Astrocyte (in vitro differentiated cells and primary cell): Measurements from ENCODE around the gene ASXL1. TPM values are rescaled to one million over a fixed set of nuclear protein-coding genes. Genes with fewer than 3 reads are reported as not detected.

Experiments used
- DNase-seq: peaks from one replicate; pipeline ENCODE4 v3.0.0-alpha.2; 2010; ENCODE audit warnings: low read depth
- FAIRE-seq: peaks from 2 replicates; lab custom pipeline; 2011; peaks lifted over from hg19 to GRCh38; lab: Jason Lieb, UNC
- H2AFZ ChIP-seq: 2 replicates; pipeline ENCODE4 v1.6.0; 2012; ENCODE audit warnings: low read depth, low read length, inconsistent platforms
- H3K27ac ChIP-seq: 2 replicates; pipeline ENCODE4 v1.5.1; 2011; ENCODE audit warnings: low read depth, low read length, inconsistent platforms
- H3K27me3 ChIP-seq: 2 replicates; pipeline ENCODE4 v1.6.0; 2011; ENCODE audit warnings: low read length, inconsistent platforms; ENCODE audit not compliant: insufficient read depth
- H3K36me3 ChIP-seq: 2 replicates; pipeline ENCODE4 v1.5.1; 2011; ENCODE audit warnings: low read length, inconsistent platforms; ENCODE audit not compliant: insufficient read depth
- H3K4me1 ChIP-seq: 2 replicates; pipeline ENCODE4 v1.5.1; 2011; ENCODE audit warnings: low read length, inconsistent platforms; ENCODE audit not compliant: insufficient read depth
- H3K4me2 ChIP-seq: 2 replicates; pipeline ENCODE4 v1.6.0; 2012; ENCODE audit warnings: low read length, inconsistent platforms
- H3K4me3 ChIP-seq: 2 replicates; pipeline ENCODE4 v1.5.1; 2011; ENCODE audit warnings: low read depth, mild to moderate bottlenecking, low read length, inconsistent platforms; ENCODE audit not compliant: insufficient read depth
- H3K79me2 ChIP-seq: 2 replicates; pipeline ENCODE4 v1.6.0; 2012; ENCODE audit warnings: mild to moderate bottlenecking, low read length, inconsistent platforms; ENCODE audit not compliant: insufficient read depth
- H3K9ac ChIP-seq: 2 replicates; pipeline ENCODE4 v1.6.0; 2012; ENCODE audit warnings: mild to moderate bottlenecking, low read length, inconsistent platforms
- H3K9me3 ChIP-seq: 2 replicates; pipeline ENCODE4 v1.5.1; 2012; ENCODE audit warnings: low read depth, mild to moderate bottlenecking, low read length, inconsistent platforms; ENCODE audit not compliant: insufficient read depth
- H4K20me1 ChIP-seq: 2 replicates; pipeline ENCODE4 v1.6.0; 2012; ENCODE audit warnings: low read length, inconsistent platforms; ENCODE audit not compliant: insufficient read depth
- H3K27ac Mint-ChIP-seq: one replicate; pipeline ENCODE4 v1.8.0; 2021; ENCODE audit warnings: mild to moderate bottlenecking, mixed read lengths; ENCODE audit not compliant: unreplicated experiment
- H3K27me3 Mint-ChIP-seq: one replicate; pipeline ENCODE4 v1.8.0; 2021; ENCODE audit warnings: low read depth, mixed read lengths; ENCODE audit not compliant: unreplicated experiment
- H3K36me3 Mint-ChIP-seq: one replicate; pipeline ENCODE4 v1.8.0; 2021; ENCODE audit warnings: low read depth, mixed read lengths; ENCODE audit not compliant: unreplicated experiment
- H3K4me1 Mint-ChIP-seq: one replicate; pipeline ENCODE4 v1.8.0; 2021; ENCODE audit warnings: low read depth, mixed read lengths; ENCODE audit not compliant: unreplicated experiment
- H3K4me3 Mint-ChIP-seq: one replicate; pipeline ENCODE4 v1.8.0; 2021; ENCODE audit warnings: mild to moderate bottlenecking, moderate library complexity, mixed read lengths; ENCODE audit not compliant: unreplicated experiment
- H3K9me3 Mint-ChIP-seq: one replicate; pipeline ENCODE4 v1.8.0; 2021; ENCODE audit warnings: mild to moderate bottlenecking, mixed read lengths; ENCODE audit not compliant: unreplicated experiment
- EZH2 ChIP-seq: IDR thresholded peaks from 2 replicates; pipeline ENCODE4 v1.6.1; 2012; ENCODE audit warnings: mild to moderate bottlenecking, low read length, inconsistent platforms; ENCODE audit not compliant: insufficient read depth
- total RNA-seq: library from RNA; stranded (reverse); gene quantifications from 2 replicates; pipeline ENCODE4 v1.2.1, GENCODE V29; 2021
- TF ChIP-seq, protein P1 (sequence below): IDR thresholded peaks from 2 replicates; pipeline ENCODE4 v1.5.1; 2011; ENCODE audit warnings: low read depth, mild to moderate bottlenecking, inconsistent platforms, low read length, moderate library complexity; ENCODE audit not compliant: insufficient read depth

Gene ASXL1
- total RNA-seq, 1 donor from 2014 or later: 62.4 TPM

DNA sequence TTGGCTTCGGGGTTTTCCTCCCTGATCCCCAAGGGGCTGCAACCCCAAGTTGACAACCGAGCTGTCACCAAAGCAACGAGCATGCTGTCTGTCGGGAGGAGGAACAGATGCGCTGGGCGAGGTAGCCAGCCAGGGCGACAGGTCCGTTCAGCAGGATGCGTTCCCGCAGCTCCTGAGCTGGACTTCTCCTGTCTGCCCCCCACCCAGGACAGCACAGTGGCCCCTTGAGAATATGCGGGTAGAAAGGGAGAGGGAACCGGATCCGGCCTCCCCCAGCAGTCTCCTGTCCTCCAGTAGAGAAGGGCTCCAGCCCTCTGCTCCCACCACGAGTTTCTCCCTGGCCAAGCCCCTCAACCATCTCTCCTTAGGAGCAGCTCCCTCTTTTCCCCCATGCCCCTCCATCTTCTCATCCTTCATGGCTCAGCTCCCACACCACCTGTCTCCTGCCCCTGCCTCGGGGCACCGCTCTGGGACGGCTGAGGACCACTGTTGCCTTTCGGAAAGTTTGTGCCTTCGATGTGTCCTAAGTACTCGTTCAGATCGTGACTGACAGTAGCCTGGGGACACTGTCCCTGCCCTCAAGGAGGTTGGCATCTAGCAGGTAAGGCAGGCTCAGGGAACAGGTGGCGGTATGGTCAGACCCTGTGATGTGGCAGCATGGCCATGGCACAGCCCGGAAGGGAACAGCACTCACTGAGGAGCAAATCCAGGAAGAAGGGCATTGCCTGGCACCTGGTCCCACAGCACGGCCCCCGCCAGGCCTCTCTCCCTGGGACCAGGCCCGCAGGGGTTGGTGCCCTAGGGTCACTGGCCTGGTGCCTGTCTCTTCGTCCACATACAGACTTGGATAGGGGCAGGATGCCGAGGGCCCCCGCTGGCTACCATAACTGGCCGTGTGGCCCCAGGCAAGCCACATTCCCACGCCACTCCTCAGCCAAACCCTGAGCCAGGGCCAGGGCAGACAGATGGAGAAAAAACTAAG, 96.3 kb downstream of the ASXL1 start:
- TF ChIP-seq, protein P1, sequence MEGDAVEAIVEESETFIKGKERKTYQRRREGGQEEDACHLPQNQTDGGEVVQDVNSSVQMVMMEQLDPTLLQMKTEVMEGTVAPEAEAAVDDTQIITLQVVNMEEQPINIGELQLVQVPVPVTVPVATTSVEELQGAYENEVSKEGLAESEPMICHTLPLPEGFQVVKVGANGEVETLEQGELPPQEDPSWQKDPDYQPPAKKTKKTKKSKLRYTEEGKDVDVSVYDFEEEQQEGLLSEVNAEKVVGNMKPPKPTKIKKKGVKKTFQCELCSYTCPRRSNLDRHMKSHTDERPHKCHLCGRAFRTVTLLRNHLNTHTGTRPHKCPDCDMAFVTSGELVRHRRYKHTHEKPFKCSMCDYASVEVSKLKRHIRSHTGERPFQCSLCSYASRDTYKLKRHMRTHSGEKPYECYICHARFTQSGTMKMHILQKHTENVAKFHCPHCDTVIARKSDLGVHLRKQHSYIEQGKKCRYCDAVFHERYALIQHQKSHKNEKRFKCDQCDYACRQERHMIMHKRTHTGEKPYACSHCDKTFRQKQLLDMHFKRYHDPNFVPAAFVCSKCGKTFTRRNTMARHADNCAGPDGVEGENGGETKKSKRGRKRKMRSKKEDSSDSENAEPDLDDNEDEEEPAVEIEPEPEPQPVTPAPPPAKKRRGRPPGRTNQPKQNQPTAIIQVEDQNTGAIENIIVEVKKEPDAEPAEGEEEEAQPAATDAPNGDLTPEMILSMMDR: no peak
- no peak for TF ChIP-seq EZH2
- no peaks in the 10 kb centered on the region for H3K9me3 Mint-ChIP-seq
- H3K27me3 Mint-ChIP-seq: no peaks in the 10 kb centered on the region
- Histone ChIP-seq H2AFZ (no peak overlapping the region), H3K4me1 (peaks cover 16% of the 10 kb centered on the region), H4K20me1 (peaks cover 84% of the 10 kb centered on the region), H3K79me2 (peaks cover 53% of the 10 kb centered on the region), H3K4me3 (no peak overlapping the region), H3K9ac (no peak overlapping the region), H3K27ac (no peak overlapping the region), H3K4me2 (no peak overlapping the region), H3K9me3 (no peaks in the 10 kb centered on the region), H3K36me3 (peaks cover 14% of the 10 kb centered on the region), H3K27me3 (no peaks in the 10 kb centered on the region)
- DNase-seq (no peak), FAIRE-seq (no peak)
- peaks cover 13% of the 10 kb centered on the region for H3K4me1 Mint-ChIP-seq
- H3K36me3 Mint-ChIP-seq: peaks cover 11% of the 10 kb centered on the region
- H3K27ac Mint-ChIP-seq: no peak overlapping the region
- H3K4me3 Mint-ChIP-seq: no peak overlapping the region

DNA sequence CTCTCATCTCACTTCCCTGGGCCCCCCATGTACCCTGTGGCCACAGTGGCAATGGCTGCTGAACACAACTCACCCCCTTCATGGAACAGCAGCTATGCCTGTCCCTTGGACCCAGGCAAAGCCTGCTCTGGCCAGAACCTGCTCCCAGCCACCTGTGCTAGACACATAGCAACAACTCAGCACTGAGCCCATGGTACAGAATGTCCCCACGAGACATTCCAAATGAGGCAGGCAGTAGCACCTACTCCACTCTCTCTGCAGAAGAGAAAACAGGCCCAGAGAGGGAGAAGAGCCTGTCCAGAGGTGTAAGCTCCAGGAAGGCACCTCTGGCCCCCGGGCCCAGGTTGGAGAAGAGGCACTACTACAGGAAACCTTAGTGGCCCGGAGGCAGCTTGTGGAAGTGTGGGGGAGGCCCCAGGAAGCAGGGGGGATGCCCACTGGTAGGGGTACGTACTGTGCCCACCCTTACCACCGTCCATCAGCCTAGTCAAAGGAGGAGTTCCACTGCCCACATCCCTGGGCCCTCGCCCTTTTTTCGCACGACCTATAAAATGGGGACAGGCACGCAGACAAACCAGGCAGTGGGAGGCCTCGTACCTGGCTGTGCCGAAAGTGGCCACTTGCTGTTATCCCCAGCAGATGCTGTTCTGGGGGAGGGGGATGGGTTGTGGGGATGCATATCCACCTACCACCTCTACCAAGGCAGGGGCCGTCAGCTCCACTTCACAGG, 97.2 kb downstream of the ASXL1 start:
- H3K9me3 ChIP-seq: no peaks in the 10 kb centered on the region
- Mint-ChIP-seq H3K4me1 (peaks cover 10% of the 10 kb centered on the region), H3K27me3 (no peaks in the 10 kb centered on the region), H3K9me3 (no peaks in the 10 kb centered on the region), H3K36me3 (peaks cover 4% of the 10 kb centered on the region), H3K4me3 (peak overlapping the region; percentile 45), H3K27ac (peak overlapping the region; percentile 53)
- H3K4me3 ChIP-seq: no peak overlapping the region
- H4K20me1 ChIP-seq: peaks cover 84% of the 10 kb centered on the region
- H3K4me2 ChIP-seq: no peak overlapping the region
- FAIRE-seq: no peak
- H3K9ac ChIP-seq: no peak overlapping the region
- no peaks in the 10 kb centered on the region for H3K27me3 ChIP-seq
- H3K27ac ChIP-seq: no peak overlapping the region
- no peak for DNase-seq
- peaks cover 9% of the 10 kb centered on the region for H3K36me3 ChIP-seq
- H2AFZ ChIP-seq: no peak overlapping the region
- H3K4me1 ChIP-seq: peaks cover 16% of the 10 kb centered on the region
- TF ChIP-seq EZH2: no peak
- TF ChIP-seq, protein P1: no peak
- peaks cover 61% of the 10 kb centered on the region for H3K79me2 ChIP-seq
